GM21528 (cell line): ENCODE data around the gene SOX30.
A peak's percentile ranks its signal among the peaks of the same experiment; 100 is the strongest.

Experiments
- ATAC-seq: cut with Tn5 transposase; IDR thresholded peaks from one replicate; pipeline ENCODE4 v1.9.1; 2021; ENCODE audit warnings: mild to moderate bottlenecking, moderate library complexity; ENCODE audit not compliant: unreplicated experiment, low FRiP score

The SOX30 gene

GRCh38 chr5:157610990-157611389 is 41.2 kb downstream of the SOX30 start:
- ATAC-seq = no peak

GRCh38 chr5:157608972-157609565 is 43.2 kb downstream of the SOX30 start:
- ATAC-seq = no peak

- peak; percentile 61 for ATAC-seq
Measured at GRCh38 chr5:157607371-157608161, 44.7 kb downstream of the SOX30 start.

GRCh38 chr5:157606046-157606445 is 46.2 kb downstream of the SOX30 start:
- no peak for ATAC-seq

GRCh38 chr5:157603333-157604190 is 48.7 kb downstream of the SOX30 start:
- ATAC-seq = no peak

GRCh38 chr5:157602505-157602904 is 49.7 kb downstream of the SOX30 start:
- peak; percentile 60 for ATAC-seq

GRCh38 chr5:157600252-157600651 is 52.0 kb downstream of the SOX30 start:
- ATAC-seq = no peak

- no peak for ATAC-seq
Measured at GRCh38 chr5:157599565-157599964, 52.7 kb downstream of the SOX30 start.

- ATAC-seq = peak; percentile 33
Measured at GRCh38 chr5:157598350-157598936, 53.8 kb downstream of the SOX30 start.

- no peak for ATAC-seq
Measured at GRCh38 chr5:157597277-157597676, 55.0 kb downstream of the SOX30 start.

- ATAC-seq = peak; percentile 87
Measured at GRCh38 chr5:157596487-157596886, 55.8 kb downstream of the SOX30 start.

GRCh38 chr5:157594675-157595459 is 57.4 kb downstream of the SOX30 start:
- no peak for ATAC-seq

GRCh38 chr5:157594257-157594656 is 58.0 kb downstream of the SOX30 start:
- no peak for ATAC-seq

- no peak for ATAC-seq
Measured at GRCh38 chr5:157593052-157593757, 59.0 kb downstream of the SOX30 start.

- ATAC-seq = no peak
Measured at GRCh38 chr5:157592594-157592993, 59.6 kb downstream of the SOX30 start.

GRCh38 chr5:157590478-157590877 is 61.8 kb downstream of the SOX30 start:
- no peak for ATAC-seq

- ATAC-seq = no peak
Measured at GRCh38 chr5:157584628-157585027, 67.6 kb downstream of the SOX30 start.

- no peak for ATAC-seq
Measured at GRCh38 chr5:157582731-157583620, 69.3 kb downstream of the SOX30 start.
